ENCODE data around the gene EBI3.
A peak's percentile ranks its signal among the peaks of the same experiment; 100 is the strongest.
"Not testable (repeated sequence)": the region's sequence is repeated elsewhere in the genome, so short reads cannot be mapped to it uniquely, and the experiment has no call there.

EBI3 gene

GRCh38 chr19:4229179-4229931 lies at the start of gene EBI3:
EBI3 (plus strand) TSS chr19:4229523; CDS start chr19:4229551, 28 bp downstream.
- DNase-seq (ENCODE audit: low read depth, low spot score) = no peak

GRCh38 chr19:4181053-4181508 lies 48.2 kb upstream of the EBI3 start:
- DNase-seq (ENCODE audit: low read depth, low spot score) = no peak

- peak; percentile 75 for DNase-seq (ENCODE audit: low read depth, low spot score)
Measured at GRCh38 chr19:4182084-4182810, 47.1 kb upstream of the EBI3 start, which contains the start of the genes ANKRD24 and SIRT6. ANKRD24 (plus strand) TSS chr19:4182689; CDS start chr19:4186426, 3,737 bp downstream. SIRT6 (minus strand) TSS chr19:4182563; CDS start chr19:4182539, 24 bp downstream.

GRCh38 chr19:4183967-4184717 lies 45.2 kb upstream of the EBI3 start:
- DNase-seq (ENCODE audit: low read depth, low spot score) = no peak

- no peak for DNase-seq (ENCODE audit: low read depth, low spot score)
Measured at GRCh38 chr19:4184718-4185352, 44.5 kb upstream of the EBI3 start.

GRCh38 chr19:4185413-4186086 lies 43.8 kb upstream of the EBI3 start:
- no peak for DNase-seq (ENCODE audit: low read depth, low spot score)

- DNase-seq (ENCODE audit: low read depth, low spot score) = peak; percentile 45
Measured at GRCh38 chr19:4186087-4186993, 43.0 kb upstream of the EBI3 start.

- DNase-seq (ENCODE audit: low read depth, low spot score) = no peak
Measured at GRCh38 chr19:4187313-4188122, 41.8 kb upstream of the EBI3 start.

GRCh38 chr19:4189641-4190040 lies 39.7 kb upstream of the EBI3 start:
- DNase-seq (ENCODE audit: low read depth, low spot score) = no peak

- not testable (repeated sequence) for DNase-seq (ENCODE audit: low read depth, low spot score)
Measured at GRCh38 chr19:4192537-4192936, 36.8 kb upstream of the EBI3 start.

- DNase-seq (ENCODE audit: low read depth, low spot score) = no peak
Measured at GRCh38 chr19:4194353-4194752, 35.0 kb upstream of the EBI3 start.

- DNase-seq (ENCODE audit: low read depth, low spot score) = no peak
Measured at GRCh38 chr19:4196009-4196408, 33.3 kb upstream of the EBI3 start.

- DNase-seq (ENCODE audit: low read depth, low spot score) = no peak
Measured at GRCh38 chr19:4196587-4197148, 32.7 kb upstream of the EBI3 start.

- DNase-seq (ENCODE audit: low read depth, low spot score) = no peak
Measured at GRCh38 chr19:4197228-4197624, 32.1 kb upstream of the EBI3 start.

- DNase-seq (ENCODE audit: low read depth, low spot score) = no peak
Measured at GRCh38 chr19:4197625-4198466, 31.5 kb upstream of the EBI3 start.

GRCh38 chr19:4198467-4199126 lies 30.7 kb upstream of the EBI3 start:
- DNase-seq (ENCODE audit: low read depth, low spot score) = no peak

- no peak for DNase-seq (ENCODE audit: low read depth, low spot score)
Measured at GRCh38 chr19:4199699-4200293, 29.5 kb upstream of the EBI3 start.
